HG03354 (cell line): ENCODE results near the gene MIPOL1.

ENCODE experiments used
- ATAC-seq: cut with Tn5 transposase; IDR thresholded peaks from one replicate; pipeline ENCODE4 v1.9.1; 2021; ENCODE audit warnings: mild to moderate bottlenecking; ENCODE audit not compliant: unreplicated experiment, poor library complexity, severe bottlenecking

Gene MIPOL1

GRCh38 chr14:37591311-37591940, 393.7 kb downstream of the MIPOL1 start:
- ATAC-seq = no peak

- ATAC-seq = no peak
Observed at GRCh38 chr14:37591941-37592481, 394.3 kb downstream of the MIPOL1 start.

- ATAC-seq = no peak
Observed at GRCh38 chr14:37592482-37593408, 395.0 kb downstream of the MIPOL1 start.

GRCh38 chr14:37593511-37594237, 395.9 kb downstream of the MIPOL1 start:
- ATAC-seq = no peak

- ATAC-seq = peak; percentile 43
Observed at GRCh38 chr14:37594238-37594970, 396.7 kb downstream of the MIPOL1 start.

GRCh38 chr14:37594971-37595808, 397.5 kb downstream of the MIPOL1 start, which contains the start of the genes FOXA1 and TTC6:
Gene FOXA1 (minus strand): TSS chr14:37595249. CDS start chr14:37594972, 277 bp downstream.
Gene TTC6 (plus strand): TSS chr14:37595629. CDS start chr14:37622065, 26,436 bp downstream.
- peak; percentile 18 for ATAC-seq

- peak; percentile 67 for ATAC-seq
Observed at GRCh38 chr14:37595809-37596621, 398.3 kb downstream of the MIPOL1 start.

- ATAC-seq = no peak
Observed at GRCh38 chr14:37596790-37597472, 399.2 kb downstream of the MIPOL1 start.

- ATAC-seq = no peak
Observed at GRCh38 chr14:37597538-37597913, 399.8 kb downstream of the MIPOL1 start.

- ATAC-seq = no peak
Observed at GRCh38 chr14:37597914-37598746, 400.4 kb downstream of the MIPOL1 start.

GRCh38 chr14:37598747-37599506, 401.2 kb downstream of the MIPOL1 start:
- ATAC-seq = no peak

- ATAC-seq = no peak
Observed at GRCh38 chr14:37599507-37600368, 402.0 kb downstream of the MIPOL1 start.

GRCh38 chr14:37600880-37601741, 403.4 kb downstream of the MIPOL1 start:
- no peak for ATAC-seq

GRCh38 chr14:37601865-37602264, 404.1 kb downstream of the MIPOL1 start:
- ATAC-seq = no peak
